ENCODE data around the gene COL26A1.

DNA sequence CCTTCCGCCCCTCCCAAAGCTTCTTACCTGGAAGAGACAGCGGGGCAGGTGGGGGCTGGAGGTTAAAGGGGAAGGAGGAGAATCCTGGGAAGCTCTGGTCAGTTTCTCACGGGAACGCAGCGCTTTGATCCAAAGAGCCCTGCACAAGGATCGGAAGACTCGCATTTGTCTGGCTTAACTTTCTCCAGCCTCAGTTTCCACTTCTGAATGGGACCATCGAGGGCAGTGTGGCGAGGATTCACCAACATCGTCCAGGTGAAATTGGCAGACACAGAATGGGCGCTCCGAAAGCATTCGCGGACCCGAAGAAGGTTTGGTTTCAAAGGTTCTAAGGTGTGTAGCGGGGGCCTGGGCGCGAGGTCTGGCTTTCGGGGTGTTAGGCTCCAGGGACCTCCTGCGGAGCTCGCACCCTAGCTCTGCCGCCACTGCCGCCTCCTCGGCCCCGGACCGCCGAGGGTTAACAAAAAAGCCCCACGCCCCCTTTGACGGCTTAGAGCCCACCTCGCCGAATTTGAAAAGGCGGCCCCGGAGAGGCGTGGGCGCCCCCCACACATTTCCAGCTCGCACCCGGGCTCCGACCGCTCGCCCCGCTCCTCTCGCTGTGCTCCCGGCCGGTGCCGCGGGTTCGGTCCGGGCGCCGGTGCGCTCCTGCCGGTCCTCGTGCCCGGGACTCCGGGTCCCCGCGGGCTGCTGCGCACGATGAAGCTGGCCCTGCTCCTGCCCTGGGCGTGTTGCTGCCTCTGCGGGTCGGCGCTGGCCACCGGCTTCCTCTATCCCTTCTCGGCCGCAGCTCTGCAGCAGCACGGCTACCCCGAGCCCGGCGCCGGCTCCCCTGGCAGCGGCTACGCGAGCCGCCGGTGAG is at the start of gene COL26A1:
- TF ChIP-seq CTCF (conservative IDR thresholded peaks at IDR 0.05), result no peak
- TF ChIP-seq EZH2 (IDR thresholded peaks at IDR 0.05; ENCODE audit: low read depth), result no peak

Measured in PC-9 (cell line).